Esophagus muscularis mucosa (tissue), 3 donors: ENCODE measurements around the gene CDY2A.
"Not testable (repeated sequence)": the region's sequence is repeated elsewhere in the genome, so short reads cannot be mapped to it uniquely, and the experiment has no call there.

ENCODE experiments used
- EP300 ChIP-seq: sonication (generic); formaldehyde crosslinking; IDR thresholded peaks from one replicate; pipeline ENCODE4 v1.6.1; 2017; ENCODE audit warnings: antibody characterized with exemption
- TF ChIP-seq, protein P1 (sequence below), 3 experiments: fragments of 200-600 bp in 2 of 3; fragments of 450-650 bp in 1 of 3; sonication (generic) in 2 of 3; IDR thresholded peaks; one replicate each; pipeline ENCODE4 v1.5.1; 2017 to 2019; ENCODE audit warnings: antibody characterized with exemption in 3 of 3, mild to moderate bottlenecking in 2 of 3, moderate library complexity in 1 of 3

DNA sequence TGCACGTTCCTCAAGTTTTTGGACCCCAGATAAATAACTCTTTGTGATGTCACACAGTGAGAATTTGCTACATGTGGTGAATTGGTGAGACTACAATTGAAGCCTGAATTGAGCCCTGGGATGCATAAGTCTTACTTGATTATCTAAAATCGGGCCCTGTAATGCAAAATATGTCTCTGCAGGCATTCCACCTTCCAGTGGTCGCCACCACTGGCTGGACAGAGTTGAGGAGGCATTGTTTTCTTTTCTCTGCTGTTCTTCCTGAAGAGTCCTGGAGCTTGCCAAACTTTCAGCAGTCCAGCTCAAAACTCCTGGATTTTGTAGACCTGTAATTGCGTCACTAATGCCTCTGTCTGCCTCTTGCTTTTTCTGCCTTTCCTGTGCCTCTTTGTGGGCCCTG is 23.5 kb downstream of the CDY2A start:
- TF ChIP-seq, protein P1, sequence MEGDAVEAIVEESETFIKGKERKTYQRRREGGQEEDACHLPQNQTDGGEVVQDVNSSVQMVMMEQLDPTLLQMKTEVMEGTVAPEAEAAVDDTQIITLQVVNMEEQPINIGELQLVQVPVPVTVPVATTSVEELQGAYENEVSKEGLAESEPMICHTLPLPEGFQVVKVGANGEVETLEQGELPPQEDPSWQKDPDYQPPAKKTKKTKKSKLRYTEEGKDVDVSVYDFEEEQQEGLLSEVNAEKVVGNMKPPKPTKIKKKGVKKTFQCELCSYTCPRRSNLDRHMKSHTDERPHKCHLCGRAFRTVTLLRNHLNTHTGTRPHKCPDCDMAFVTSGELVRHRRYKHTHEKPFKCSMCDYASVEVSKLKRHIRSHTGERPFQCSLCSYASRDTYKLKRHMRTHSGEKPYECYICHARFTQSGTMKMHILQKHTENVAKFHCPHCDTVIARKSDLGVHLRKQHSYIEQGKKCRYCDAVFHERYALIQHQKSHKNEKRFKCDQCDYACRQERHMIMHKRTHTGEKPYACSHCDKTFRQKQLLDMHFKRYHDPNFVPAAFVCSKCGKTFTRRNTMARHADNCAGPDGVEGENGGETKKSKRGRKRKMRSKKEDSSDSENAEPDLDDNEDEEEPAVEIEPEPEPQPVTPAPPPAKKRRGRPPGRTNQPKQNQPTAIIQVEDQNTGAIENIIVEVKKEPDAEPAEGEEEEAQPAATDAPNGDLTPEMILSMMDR (IDR thresholded peaks at IDR 0.05), result not testable (repeated sequence)
- not testable (repeated sequence) for TF ChIP-seq EP300
